IMR-90 (cell line): ENCODE results near the gene LCE6A.

Experiments used
- BHLHE40 ChIP-seq: fragments of 150-350 bp; IDR thresholded peaks from 2 replicates; pipeline ENCODE4 v1.6.1; 2016; ENCODE audit warnings: mild to moderate bottlenecking, low read depth, low read length
- CEBPB ChIP-seq: IDR thresholded peaks from 2 replicates; pipeline ENCODE4 v1.6.1; 2012; ENCODE audit warnings: low read depth, low read length, improper control_type of control experiment
- CHD1 ChIP-seq: IDR thresholded peaks from 2 replicates; pipeline ENCODE4 v1.6.1; 2012; ENCODE audit warnings: low read depth, low read length, improper control_type of control experiment
- FOS ChIP-seq: fragments of 150-350 bp; IDR thresholded peaks from 2 replicates; pipeline ENCODE4 v1.6.1; 2016; ENCODE audit warnings: low read depth, low read length
- MXI1 ChIP-seq: IDR thresholded peaks from 2 replicates; pipeline ENCODE4 v1.6.1; 2012; ENCODE audit warnings: low read depth, mild to moderate bottlenecking, low read length, moderate library complexity, borderline replicate concordance
- NFE2L2 ChIP-seq: fragments of 150-350 bp; IDR thresholded peaks from 2 replicates; pipeline ENCODE4 v1.6.1; 2016; ENCODE audit warnings: low read depth, mild to moderate bottlenecking, low read length
- POLR2A ChIP-seq: IDR thresholded peaks from 2 replicates; pipeline ENCODE4 v1.6.1; 2012; ENCODE audit warnings: mild to moderate bottlenecking, low read depth, low read length
- RFX5 ChIP-seq: IDR thresholded peaks from 2 replicates; pipeline ENCODE4 v1.8.0; 2012; ENCODE audit warnings: low read depth, mild to moderate bottlenecking, low read length, moderate library complexity
- SMC3 ChIP-seq: fragments of 150-350 bp; IDR thresholded peaks from 2 replicates; pipeline ENCODE4 v1.6.1; 2016; ENCODE audit warnings: low read depth, mild to moderate bottlenecking, antibody characterized with exemption, low read length, moderate library complexity
- TF ChIP-seq, protein P1 (sequence below): conservative IDR thresholded peaks from 2 replicates; pipeline ENCODE4 v1.5.1; 2012; ENCODE audit warnings: mild to moderate bottlenecking, low read depth, low read length, improper control_type of control experiment
- TF ChIP-seq, protein P2 (sequence below): fragments of 150-350 bp; IDR thresholded peaks from 2 replicates; pipeline ENCODE4 v1.6.1; 2017; ENCODE audit warnings: mild to moderate bottlenecking, antibody characterized with exemption, low read length, low read depth

DNA sequence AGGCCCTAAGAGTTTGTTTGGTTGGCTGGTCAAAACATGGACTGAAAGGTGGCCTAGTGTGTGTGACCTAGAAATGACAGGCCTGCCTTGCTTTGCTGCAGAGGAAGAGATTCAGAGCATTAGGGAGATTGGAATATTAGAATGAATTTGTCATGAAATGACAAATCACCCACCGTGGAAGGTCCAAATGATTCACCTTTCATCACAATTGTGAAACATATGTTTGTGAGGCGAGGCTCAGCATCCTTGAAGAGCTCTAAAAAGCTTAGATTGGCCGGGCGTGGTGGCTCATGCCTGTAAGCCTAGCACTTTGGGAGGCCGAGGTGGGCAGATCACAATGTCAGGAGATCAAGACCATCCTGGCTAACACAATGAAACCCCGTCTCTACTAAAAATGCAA lies 25.3 kb upstream of the LCE6A start:
- TF ChIP-seq, protein P1, sequence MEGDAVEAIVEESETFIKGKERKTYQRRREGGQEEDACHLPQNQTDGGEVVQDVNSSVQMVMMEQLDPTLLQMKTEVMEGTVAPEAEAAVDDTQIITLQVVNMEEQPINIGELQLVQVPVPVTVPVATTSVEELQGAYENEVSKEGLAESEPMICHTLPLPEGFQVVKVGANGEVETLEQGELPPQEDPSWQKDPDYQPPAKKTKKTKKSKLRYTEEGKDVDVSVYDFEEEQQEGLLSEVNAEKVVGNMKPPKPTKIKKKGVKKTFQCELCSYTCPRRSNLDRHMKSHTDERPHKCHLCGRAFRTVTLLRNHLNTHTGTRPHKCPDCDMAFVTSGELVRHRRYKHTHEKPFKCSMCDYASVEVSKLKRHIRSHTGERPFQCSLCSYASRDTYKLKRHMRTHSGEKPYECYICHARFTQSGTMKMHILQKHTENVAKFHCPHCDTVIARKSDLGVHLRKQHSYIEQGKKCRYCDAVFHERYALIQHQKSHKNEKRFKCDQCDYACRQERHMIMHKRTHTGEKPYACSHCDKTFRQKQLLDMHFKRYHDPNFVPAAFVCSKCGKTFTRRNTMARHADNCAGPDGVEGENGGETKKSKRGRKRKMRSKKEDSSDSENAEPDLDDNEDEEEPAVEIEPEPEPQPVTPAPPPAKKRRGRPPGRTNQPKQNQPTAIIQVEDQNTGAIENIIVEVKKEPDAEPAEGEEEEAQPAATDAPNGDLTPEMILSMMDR, result no peak
- no peak for TF ChIP-seq POLR2A
- TF ChIP-seq NFE2L2, result no peak
- no peak for TF ChIP-seq FOS
- no peak for TF ChIP-seq CEBPB
- TF ChIP-seq, protein P2, sequence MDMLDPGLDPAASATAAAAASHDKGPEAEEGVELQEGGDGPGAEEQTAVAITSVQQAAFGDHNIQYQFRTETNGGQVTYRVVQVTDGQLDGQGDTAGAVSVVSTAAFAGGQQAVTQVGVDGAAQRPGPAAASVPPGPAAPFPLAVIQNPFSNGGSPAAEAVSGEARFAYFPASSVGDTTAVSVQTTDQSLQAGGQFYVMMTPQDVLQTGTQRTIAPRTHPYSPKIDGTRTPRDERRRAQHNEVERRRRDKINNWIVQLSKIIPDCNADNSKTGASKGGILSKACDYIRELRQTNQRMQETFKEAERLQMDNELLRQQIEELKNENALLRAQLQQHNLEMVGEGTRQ, result no peak
- TF ChIP-seq MXI1, result no peak
- no peak for TF ChIP-seq SMC3
- no peak for TF ChIP-seq RFX5
- TF ChIP-seq BHLHE40, result no peak
- no peak for TF ChIP-seq CHD1
